Measurements from ENCODE around the gene FHOD3.

DNA sequence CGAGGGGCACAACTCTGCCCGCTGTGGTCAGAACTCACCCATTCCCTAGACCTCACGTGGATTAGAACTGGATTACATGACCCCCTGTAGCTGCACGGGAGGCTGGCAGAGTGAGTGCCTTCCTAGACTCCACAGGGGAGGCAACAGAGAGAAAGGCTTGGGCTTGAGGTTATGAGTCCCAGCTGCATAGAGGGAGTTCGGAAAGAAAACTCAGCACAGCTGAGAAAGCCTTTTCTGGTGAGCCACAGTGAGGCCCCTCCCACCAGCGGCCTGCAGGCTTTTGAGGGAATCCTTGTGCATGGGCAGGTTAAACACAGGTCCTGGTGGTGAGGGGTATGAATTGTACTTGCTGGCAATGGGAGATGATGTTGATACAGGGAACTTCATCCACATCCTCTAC, 217.3 kb downstream of the FHOD3 start:
- TF ChIP-seq, protein P1, sequence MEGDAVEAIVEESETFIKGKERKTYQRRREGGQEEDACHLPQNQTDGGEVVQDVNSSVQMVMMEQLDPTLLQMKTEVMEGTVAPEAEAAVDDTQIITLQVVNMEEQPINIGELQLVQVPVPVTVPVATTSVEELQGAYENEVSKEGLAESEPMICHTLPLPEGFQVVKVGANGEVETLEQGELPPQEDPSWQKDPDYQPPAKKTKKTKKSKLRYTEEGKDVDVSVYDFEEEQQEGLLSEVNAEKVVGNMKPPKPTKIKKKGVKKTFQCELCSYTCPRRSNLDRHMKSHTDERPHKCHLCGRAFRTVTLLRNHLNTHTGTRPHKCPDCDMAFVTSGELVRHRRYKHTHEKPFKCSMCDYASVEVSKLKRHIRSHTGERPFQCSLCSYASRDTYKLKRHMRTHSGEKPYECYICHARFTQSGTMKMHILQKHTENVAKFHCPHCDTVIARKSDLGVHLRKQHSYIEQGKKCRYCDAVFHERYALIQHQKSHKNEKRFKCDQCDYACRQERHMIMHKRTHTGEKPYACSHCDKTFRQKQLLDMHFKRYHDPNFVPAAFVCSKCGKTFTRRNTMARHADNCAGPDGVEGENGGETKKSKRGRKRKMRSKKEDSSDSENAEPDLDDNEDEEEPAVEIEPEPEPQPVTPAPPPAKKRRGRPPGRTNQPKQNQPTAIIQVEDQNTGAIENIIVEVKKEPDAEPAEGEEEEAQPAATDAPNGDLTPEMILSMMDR (IDR thresholded peaks at IDR 0.05; ENCODE audit: insufficient read depth, low read length): no peak
- TF ChIP-seq, protein P2, sequence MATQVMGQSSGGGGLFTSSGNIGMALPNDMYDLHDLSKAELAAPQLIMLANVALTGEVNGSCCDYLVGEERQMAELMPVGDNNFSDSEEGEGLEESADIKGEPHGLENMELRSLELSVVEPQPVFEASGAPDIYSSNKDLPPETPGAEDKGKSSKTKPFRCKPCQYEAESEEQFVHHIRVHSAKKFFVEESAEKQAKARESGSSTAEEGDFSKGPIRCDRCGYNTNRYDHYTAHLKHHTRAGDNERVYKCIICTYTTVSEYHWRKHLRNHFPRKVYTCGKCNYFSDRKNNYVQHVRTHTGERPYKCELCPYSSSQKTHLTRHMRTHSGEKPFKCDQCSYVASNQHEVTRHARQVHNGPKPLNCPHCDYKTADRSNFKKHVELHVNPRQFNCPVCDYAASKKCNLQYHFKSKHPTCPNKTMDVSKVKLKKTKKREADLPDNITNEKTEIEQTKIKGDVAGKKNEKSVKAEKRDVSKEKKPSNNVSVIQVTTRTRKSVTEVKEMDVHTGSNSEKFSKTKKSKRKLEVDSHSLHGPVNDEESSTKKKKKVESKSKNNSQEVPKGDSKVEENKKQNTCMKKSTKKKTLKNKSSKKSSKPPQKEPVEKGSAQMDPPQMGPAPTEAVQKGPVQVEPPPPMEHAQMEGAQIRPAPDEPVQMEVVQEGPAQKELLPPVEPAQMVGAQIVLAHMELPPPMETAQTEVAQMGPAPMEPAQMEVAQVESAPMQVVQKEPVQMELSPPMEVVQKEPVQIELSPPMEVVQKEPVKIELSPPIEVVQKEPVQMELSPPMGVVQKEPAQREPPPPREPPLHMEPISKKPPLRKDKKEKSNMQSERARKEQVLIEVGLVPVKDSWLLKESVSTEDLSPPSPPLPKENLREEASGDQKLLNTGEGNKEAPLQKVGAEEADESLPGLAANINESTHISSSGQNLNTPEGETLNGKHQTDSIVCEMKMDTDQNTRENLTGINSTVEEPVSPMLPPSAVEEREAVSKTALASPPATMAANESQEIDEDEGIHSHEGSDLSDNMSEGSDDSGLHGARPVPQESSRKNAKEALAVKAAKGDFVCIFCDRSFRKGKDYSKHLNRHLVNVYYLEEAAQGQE (IDR thresholded peaks at IDR 0.05; ENCODE audit: insufficient replicate concordance, low read depth): no peak
- TF ChIP-seq POLR2AphosphoS5 (IDR thresholded peaks at IDR 0.05; ENCODE audit: low read depth) (no peak), GABPA (IDR thresholded peaks at IDR 0.05; ENCODE audit: low read depth) (no peak), SPI1 (IDR thresholded peaks at IDR 0.05; ENCODE audit: borderline replicate concordance, low read depth) (no peak)
